ENCODE data around the gene AKT2.

AKT2 gene

GRCh38 chr19:40229926-40230417, 55.2 kb downstream of the AKT2 start:
- DNase-seq (ENCODE audit: low spot score) = no peak
- TF ChIP-seq, protein P1, sequence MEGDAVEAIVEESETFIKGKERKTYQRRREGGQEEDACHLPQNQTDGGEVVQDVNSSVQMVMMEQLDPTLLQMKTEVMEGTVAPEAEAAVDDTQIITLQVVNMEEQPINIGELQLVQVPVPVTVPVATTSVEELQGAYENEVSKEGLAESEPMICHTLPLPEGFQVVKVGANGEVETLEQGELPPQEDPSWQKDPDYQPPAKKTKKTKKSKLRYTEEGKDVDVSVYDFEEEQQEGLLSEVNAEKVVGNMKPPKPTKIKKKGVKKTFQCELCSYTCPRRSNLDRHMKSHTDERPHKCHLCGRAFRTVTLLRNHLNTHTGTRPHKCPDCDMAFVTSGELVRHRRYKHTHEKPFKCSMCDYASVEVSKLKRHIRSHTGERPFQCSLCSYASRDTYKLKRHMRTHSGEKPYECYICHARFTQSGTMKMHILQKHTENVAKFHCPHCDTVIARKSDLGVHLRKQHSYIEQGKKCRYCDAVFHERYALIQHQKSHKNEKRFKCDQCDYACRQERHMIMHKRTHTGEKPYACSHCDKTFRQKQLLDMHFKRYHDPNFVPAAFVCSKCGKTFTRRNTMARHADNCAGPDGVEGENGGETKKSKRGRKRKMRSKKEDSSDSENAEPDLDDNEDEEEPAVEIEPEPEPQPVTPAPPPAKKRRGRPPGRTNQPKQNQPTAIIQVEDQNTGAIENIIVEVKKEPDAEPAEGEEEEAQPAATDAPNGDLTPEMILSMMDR (IDR thresholded peaks at IDR 0.05; ENCODE audit: extremely low read depth, missing control alignments) = no peak

- no peak for DNase-seq (ENCODE audit: low spot score)
- TF ChIP-seq, protein P1 (IDR thresholded peaks at IDR 0.05; ENCODE audit: extremely low read depth, missing control alignments) = no peak
Observed at GRCh38 chr19:40229484-40229883, 55.7 kb downstream of the AKT2 start.

DNA sequence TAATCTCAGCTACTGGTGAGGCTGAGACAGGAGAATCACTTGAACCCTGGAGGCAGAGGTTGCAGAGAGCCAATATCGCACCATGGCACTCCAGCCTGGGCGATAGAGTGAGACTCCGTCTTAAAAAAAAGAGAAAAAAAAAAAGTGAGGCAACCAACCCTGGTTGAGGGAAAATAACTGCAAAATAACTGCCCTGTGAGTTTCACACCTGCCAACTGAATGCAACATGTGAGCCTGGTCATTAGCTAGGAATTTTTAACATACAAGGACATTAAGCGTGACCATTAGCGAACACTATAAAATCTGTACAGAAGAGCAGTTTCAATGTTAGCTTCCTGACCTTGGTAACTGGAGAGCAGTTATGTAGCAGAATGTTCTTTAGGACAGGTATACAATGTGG, 56.3 kb downstream of the AKT2 start:
- no peak for DNase-seq (ENCODE audit: low spot score)
- TF ChIP-seq, protein P1 (IDR thresholded peaks at IDR 0.05; ENCODE audit: extremely low read depth, missing control alignments) = no peak

DNA sequence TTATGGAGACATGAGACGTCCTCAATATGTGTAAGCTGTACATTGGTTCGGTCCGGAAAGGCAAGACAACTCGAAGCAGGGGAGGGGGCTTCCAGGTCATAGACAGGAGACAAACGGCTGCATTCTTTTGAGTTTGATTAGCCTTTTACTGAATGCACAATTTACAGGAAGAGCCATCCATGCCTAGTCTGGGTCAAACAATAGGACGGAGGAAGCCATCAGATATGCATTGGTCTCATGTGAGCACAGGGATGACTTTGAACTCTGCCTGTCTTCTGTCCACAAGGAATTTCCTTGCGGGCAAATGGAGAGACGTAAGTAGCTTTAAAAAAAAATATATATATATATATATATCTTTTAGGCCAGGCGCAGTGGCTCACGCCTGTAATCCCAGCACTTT, 56.8 kb downstream of the AKT2 start:
- DNase-seq (ENCODE audit: low spot score) = no peak
- TF ChIP-seq, protein P1 (IDR thresholded peaks at IDR 0.05; ENCODE audit: extremely low read depth, missing control alignments) = no peak

DNA sequence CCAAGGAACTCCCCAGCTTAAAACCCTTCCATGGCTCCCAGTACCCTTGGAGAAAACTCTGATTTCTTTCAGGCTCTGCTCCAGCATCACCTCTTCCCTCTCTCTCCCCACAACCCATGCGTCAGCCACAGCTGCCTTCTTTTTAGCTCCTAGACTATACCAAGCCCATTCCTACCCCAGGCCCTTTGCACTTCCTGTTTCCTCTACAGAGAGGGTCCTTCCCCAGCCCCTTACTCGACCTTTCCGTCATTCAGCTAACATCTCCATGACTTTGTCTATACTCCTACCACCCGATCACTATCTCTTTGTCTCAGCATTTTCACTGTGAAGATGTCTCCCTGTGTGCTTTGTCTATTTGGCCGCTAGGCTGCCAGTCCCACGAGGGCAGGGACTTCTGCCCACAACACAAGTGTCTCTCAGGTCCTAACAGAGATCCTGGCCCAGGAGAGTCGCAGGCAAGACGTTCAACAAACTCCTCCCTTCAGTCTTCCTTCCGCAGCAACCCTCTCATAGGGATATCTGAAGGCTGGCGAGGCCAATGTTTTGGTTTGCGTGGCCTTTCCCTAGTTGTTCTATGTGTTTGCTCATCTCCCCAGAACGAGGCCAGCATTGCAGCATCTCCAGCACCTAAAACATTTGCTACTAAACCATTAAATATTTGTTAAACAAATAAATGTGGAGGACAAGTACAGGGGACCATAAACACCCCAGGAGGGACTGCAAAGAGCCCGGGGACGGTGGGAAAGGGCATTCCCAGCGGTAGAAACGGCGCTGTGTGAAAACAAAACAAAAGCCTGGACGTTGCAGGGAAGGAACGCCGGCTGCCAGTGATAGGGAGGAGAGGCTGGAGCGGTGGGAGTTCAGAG, 59.5 kb downstream of the AKT2 start:
- DNase-seq (ENCODE audit: low spot score) = no peak
- TF ChIP-seq, protein P1 (IDR thresholded peaks at IDR 0.05; ENCODE audit: extremely low read depth, missing control alignments) = no peak

DNA sequence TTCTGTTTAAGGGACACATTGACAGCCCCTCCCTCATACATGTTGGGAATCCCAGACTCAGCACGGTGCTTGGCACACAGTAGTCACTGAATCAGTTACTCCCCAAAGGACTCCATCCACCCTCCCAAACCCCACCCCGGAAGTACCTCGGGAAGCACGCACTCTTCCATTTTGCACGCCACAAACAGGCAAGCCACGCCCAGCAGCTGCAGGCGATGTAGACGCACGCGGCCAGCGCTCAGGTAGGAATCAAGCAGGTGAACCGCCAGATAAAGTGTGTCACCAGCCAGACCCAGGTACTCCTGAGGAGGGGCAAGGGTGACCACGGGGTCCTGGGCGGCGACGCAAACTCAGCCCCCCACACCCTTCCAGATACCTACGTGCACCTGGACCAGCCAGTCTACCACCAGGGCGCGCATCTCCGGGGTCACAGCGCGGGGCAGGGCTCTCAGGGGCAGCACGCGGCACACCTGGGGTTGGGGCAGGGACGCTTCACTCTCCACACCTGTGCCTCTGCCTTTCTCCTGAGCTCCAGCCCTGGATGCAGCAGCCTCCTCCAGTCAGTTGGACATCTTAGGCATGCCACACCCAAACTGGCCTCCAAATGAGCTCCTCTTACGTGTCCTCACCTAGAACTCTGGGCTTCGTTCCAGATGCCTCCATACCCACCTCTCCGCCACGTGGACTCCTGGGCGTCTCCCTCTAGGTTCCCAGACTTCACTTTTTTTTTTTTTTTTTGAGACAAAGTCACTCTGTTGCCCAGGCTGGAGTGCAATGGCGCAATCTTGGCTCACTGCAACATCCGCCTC, 60.6 kb downstream of the AKT2 start:
- TF ChIP-seq, protein P1 (IDR thresholded peaks at IDR 0.05; ENCODE audit: extremely low read depth, missing control alignments) = no peak
- no peak for DNase-seq (ENCODE audit: low spot score)
